NCI-H2196 (cell line): ENCODE results near the gene TOX2.

Source experiments
- DNase-seq: peaks from one replicate; lab custom pipeline; 2025; ENCODE audit not compliant: unreplicated experiment; lab: John Stamatoyannopoulos, UW

TOX2 gene

GRCh38 chr20:43955750-43956191, 41.1 kb downstream of the TOX2 start:
- no peak for DNase-seq

DNA sequence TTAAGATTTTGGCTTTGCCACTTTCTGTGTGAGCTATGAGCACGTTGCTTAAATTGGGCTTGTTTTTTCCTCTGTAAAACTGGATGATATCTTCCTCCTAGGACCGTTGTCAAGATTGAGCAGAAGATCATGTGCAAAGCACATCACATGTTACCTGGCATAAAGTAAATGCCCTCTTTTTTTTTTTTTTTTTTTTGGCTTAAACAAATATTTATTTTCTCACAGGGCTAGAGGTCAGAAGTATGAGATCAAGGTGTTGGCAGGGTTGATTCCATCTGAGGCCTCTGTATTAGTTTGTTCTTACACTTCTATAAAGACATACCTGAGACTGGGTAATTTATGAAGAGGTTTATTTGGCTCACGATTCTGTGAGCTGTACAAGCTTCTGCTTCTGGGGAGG, 42.7 kb downstream of the TOX2 start:
- no peak for DNase-seq

DNA sequence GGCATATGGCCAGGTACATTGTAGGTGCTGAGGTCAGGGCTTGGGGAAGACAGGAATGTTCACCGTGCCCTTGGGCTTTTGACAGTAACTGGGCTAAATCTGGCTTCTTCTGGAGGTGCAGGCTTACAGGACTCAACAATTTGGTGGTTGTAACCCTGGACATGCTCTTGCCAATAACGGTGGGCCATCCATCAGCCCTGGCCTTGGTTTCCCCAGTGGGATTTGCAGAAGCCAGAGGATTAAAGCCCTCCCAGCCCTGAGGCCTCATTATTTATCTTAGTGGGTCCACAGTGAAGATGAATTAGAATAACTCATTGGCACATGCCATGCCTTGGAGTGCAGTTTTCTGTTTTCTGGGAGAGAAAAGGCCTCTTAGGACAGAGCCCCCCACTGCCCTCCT, 44.0 kb downstream of the TOX2 start:
- DNase-seq, result no peak

DNA sequence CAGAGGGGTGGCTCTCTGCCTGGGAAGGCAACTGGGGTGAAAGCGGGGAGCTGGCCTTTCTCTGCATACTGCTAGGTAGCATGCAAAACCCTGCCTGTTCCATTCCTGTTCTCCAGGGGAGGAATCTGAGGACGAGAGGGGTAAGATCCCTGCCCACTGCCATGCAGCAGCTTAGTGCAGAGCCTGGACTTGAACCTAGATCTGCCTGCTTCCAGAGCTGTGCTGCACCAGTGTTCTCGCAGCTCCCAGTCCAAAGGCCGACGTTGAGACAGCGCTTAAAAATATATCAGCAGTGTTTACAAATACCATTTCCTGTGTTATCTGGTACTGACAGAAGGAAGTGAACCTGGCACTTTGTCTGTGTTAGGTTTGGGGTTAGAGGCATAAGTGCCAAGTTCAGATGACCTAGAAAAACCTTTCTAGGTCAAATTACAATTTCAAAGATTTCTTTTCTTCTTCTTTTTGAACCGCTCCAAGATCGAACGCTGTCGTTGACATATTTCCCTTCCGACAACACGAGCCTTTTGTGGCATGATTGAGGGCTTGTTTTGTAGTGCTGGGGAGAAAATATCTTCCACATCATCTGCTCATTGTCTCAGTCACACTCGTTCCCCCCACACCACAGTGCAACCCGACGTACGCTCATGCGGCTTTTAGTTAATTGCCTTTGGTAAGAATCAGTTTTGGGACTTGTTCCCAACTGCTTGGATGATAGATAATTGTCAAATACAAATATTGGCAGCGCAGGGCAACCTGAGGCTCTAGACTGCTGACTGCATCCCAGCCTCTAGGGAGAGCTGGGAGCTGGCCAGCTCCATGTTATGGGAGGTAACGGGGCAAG, 44.6 kb downstream of the TOX2 start:
- DNase-seq, result peak; percentile 80

DNA sequence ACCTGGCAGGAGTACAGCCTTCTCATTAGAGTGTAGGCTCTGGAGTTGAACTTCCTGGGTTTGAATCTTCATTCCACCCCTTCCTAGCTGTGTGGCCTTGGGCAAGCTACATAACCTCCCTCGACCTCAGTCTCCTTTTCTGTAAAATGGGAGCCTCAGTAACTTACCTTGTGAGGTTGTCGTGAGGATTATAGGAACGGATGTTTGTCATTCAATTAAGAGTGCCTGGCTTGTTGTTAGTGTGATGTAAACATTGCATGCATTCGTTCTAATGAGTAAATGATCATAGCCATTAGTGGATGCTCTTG, 45.2 kb downstream of the TOX2 start:
- no peak for DNase-seq

GRCh38 chr20:43960231-43960630, 45.6 kb downstream of the TOX2 start:
- no peak for DNase-seq

- DNase-seq, result no peak
These were observed 46.5 kb downstream of the TOX2 start for GRCh38 chr20:43961116-43961515.

- DNase-seq, result no peak
These were observed 47.2 kb downstream of the TOX2 start for GRCh38 chr20:43961541-43962471.

DNA sequence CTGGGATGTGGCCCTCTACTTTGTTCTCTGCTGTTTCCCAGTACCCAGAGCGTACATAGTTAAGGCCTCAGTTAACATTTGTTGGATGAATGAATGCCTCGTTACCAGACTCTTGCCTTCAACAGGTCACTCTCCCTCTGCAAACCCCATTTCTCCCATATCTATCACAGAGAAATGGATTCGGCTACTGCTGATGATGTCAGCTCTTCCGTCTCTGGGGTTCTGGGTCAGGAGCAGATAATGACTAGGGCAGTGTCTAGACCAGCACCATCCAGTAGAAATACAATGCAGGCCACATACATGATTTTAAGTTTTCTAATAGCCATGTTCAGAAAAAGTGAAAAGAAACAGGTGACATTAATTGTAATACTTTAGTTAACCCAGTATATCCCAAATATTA, 47.9 kb downstream of the TOX2 start:
- DNase-seq, result no peak

GRCh38 chr20:43963233-43963632, 48.6 kb downstream of the TOX2 start:
- DNase-seq, result no peak

DNA sequence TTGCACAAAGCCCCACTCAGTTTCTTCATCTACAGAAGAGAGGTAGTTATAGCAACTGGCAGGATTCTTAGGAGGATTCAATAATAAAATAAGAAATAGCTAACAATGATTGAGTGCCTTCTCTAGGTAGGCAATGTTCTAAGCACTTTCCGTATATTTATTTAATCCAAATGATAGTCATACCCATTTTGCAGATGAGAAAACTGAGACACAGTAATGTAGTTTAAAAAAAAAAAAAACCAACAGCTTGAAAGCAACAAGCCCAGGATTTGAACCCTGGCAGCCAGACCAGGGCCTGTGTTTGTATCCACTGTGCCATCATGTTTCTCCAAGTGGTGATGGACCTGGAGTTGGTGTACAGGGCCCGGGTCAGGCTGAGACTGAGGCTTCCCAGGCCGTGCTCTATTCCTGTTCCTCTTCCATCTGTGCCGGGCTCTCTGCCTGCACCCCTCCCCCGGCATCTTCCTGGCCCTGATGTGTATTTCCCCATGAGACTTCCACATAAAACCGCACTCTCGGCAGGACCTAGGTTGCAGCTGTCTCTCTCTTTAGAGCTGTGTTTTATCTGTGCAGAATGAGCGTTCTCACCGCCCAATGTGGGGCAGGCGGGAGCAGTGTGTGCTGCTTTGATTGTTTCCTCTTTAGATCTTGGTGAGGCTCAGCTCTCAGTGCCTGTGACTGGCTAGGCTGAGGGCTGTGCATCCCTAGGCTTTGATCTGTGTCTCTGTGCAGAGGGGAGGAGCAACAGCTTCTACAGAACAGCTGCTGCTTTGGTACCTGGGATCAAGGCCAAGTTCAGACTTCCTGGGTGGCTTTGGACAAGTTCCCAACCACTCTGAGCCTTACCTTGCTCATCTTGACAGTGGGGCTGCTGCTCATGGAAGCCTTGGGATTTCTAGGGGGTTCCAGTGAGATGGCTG, 49.5 kb downstream of the TOX2 start:
- DNase-seq, result peak; percentile 19

DNA sequence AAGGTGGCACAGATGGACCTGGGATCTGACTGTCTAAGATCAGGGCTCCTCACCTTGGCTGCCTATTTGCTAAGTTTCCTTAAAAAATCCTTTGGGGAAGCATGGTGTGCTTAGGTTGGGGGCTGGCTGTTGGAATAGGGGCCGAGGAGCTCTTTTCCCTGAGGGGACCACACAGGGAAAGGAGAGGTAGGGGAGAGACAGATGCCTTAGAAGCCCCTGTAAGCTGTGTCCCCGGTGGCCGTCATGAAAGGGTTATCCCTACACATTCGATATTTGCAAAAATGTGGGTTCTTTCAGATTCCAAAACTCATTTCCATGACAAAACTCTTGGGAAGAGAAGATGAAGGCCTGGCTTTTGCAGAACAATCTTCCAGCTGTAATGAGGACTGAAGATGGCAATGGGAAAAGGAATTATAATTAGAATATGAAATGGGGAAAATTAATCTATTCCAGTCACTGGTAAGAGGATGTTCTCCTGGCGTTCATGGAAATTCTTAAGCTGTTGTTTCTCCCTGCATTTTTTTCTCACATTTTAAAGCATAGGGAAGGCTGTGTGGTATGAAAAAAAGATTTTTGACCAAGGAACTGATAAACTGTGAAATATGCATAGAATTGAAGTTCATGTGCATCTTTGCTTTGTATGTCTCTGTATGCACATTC, 53.8 kb downstream of the TOX2 start:
- DNase-seq, result no peak

GRCh38 chr20:43969028-43969447, 54.4 kb downstream of the TOX2 start:
- no peak for DNase-seq

- DNase-seq, result no peak
These were observed 55.0 kb downstream of the TOX2 start for GRCh38 chr20:43969501-43970182.

GRCh38 chr20:43971267-43971666, 56.6 kb downstream of the TOX2 start:
- DNase-seq, result no peak

- DNase-seq, result no peak
These were observed 57.4 kb downstream of the TOX2 start for GRCh38 chr20:43972051-43972450.

GRCh38 chr20:43972692-43973091, 58.0 kb downstream of the TOX2 start:
- no peak for DNase-seq

DNA sequence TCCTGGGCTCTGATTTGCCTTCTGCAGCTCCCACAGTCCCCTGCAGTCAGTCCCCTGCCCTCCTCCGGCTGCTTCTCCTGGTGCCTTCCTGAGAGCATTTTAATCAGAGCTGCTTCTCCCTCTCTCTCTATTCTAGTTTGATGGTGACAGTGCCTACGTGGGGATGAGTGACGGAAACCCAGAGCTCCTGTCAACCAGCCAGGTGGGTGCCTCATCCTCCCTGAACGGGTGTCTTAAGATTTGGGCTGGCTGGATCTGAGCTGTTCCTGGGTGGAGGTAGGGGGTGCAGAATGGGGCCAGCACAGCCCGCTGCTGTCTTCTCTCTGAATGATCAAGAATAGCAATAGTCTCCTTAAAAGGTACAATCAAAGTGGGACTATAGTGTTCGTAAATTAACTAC, 58.6 kb downstream of the TOX2 start:
- no peak for DNase-seq

GRCh38 chr20:43973671-43974450, 59.2 kb downstream of the TOX2 start:
- no peak for DNase-seq
